Peyer's patch (tissue), 4 donors: ENCODE data around the gene FNDC3B.

Experiments
- POLR2A ChIP-seq, 2 donors: fragments of 450-650 bp; IDR thresholded peaks; one replicate each; pipeline ENCODE4 v1.5.1; 2017; ENCODE audit warnings: antibody characterized with exemption in 2 of 2, mild to moderate bottlenecking in 2 of 2, moderate library complexity in 2 of 2
- TF ChIP-seq, protein P1 (sequence below), 6 experiments: fragments of 450-650 bp in 4 of 6; fragments of 200-600 bp in 2 of 6; sonication (generic) in 1 of 6; IDR thresholded peaks; one replicate each; pipeline ENCODE4 v1.5.1; 2017 to 2019; ENCODE audit warnings: antibody characterized with exemption in 6 of 6, mild to moderate bottlenecking in 3 of 6, moderate library complexity in 1 of 6

DNA sequence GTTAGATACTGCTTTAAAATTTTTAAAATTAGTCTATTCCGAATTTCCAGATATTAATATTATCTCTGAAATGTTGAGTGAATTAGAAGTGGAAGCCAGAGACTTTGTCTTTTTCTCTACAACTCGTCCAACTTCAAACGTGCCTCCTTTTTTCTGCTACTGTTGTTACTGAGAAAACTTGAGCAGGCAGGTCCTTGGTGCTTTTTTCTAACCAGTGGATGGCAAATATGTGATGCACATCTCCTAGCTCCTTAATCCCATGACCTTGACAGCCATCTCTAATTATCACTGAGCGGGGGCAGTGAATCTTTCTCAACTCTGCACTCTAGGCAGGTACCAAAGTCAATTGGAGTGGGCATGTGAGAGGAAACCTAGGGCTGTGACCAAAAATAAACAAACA lies 50.7 kb downstream of the FNDC3B start:
- no peak for TF ChIP-seq POLR2A (IDR thresholded peaks at IDR 0.05)
- TF ChIP-seq, protein P1, sequence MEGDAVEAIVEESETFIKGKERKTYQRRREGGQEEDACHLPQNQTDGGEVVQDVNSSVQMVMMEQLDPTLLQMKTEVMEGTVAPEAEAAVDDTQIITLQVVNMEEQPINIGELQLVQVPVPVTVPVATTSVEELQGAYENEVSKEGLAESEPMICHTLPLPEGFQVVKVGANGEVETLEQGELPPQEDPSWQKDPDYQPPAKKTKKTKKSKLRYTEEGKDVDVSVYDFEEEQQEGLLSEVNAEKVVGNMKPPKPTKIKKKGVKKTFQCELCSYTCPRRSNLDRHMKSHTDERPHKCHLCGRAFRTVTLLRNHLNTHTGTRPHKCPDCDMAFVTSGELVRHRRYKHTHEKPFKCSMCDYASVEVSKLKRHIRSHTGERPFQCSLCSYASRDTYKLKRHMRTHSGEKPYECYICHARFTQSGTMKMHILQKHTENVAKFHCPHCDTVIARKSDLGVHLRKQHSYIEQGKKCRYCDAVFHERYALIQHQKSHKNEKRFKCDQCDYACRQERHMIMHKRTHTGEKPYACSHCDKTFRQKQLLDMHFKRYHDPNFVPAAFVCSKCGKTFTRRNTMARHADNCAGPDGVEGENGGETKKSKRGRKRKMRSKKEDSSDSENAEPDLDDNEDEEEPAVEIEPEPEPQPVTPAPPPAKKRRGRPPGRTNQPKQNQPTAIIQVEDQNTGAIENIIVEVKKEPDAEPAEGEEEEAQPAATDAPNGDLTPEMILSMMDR (IDR thresholded peaks at IDR 0.05): no peak
